Heart left ventricle (tissue), 13 donors: ENCODE results near the gene SLC16A5.

Source experiments
- CTCF ChIP-seq, 12 donors: fragments of 200-600 bp; sonication (generic) in 4 of 12; IDR thresholded peaks; one replicate each; pipeline versions ENCODE4 v1.5.0 to v1.8.0; 2018 to 2022; ENCODE audit warnings: antibody characterized with exemption in 12 of 12, mild to moderate bottlenecking in 5 of 12
- POLR2A ChIP-seq, 2 donors: fragments of 450-650 bp; IDR thresholded peaks; one replicate each; pipeline ENCODE4 v1.6.1; 2017; ENCODE audit warnings: antibody characterized with exemption in 2 of 2, mild to moderate bottlenecking in 2 of 2, moderate library complexity in 2 of 2
- donor health status: ischemic (EF 13 %, LVEDD 7.1; RV severe dilation, severe dysfunction).
- donor health status: DM: no; HTN: yes; CAD: no.
- donor health status: DM: no; HTN: no; CAD: no.
- donor health status: ischemic (EF 25% LVEDD 6.9; RV normal size, moderate dysfunction).
- donor health status: ischemic (EF 25% LVEDD 5.7; RV mildly dilated, moderate dysfunction).
- donor health status: ischemic (EF 35%, LVEDD 5.7; RV mildly dilated, moderate dysfunction).
- donor health status: nonischemic (EF 11% LVEDD 7.7; RV severe dilation, severe dysfunction).
- donor health status: DM: yes; HTN: yes; CAD: no.
- donor health status: PGD.
- donor health status: ischemic (EF 29% LVEDD 5.4; RV normal size, mild dysfunction).
- donor health status: nonischemic (EF 23%, LVEDD 6.1; RV moderate dilation, normal function).

GRCh38 chr17:75073618-75074047 is 14.1 kb upstream of the SLC16A5 start:
- TF ChIP-seq CTCF (IDR thresholded peaks at IDR 0.05), result no peak
- no peak for TF ChIP-seq POLR2A (IDR thresholded peaks at IDR 0.05)
